GM12873 (cell line): ENCODE data around the gene PTPRE.

Experiments
- CTCF ChIP-seq: IDR thresholded peaks from 2 replicates; pipeline ENCODE4 v1.5.1; 2012; ENCODE audit warnings: low read depth, mild to moderate bottlenecking, moderate library complexity, low read length, control low read depth; ENCODE audit not compliant: insufficient read depth; ENCODE audit errors: missing control alignments

Gene PTPRE

GRCh38 chr10:128028508-128029289 is 121.8 kb downstream of the PTPRE start:
- no peak for TF ChIP-seq CTCF

- no peak for TF ChIP-seq CTCF
Observed at GRCh38 chr10:128029290-128029651, 122.4 kb downstream of the PTPRE start.

GRCh38 chr10:128029731-128030369 is 122.9 kb downstream of the PTPRE start:
- TF ChIP-seq CTCF, result no peak

GRCh38 chr10:128030498-128031072 is 123.7 kb downstream of the PTPRE start:
- no peak for TF ChIP-seq CTCF

DNA sequence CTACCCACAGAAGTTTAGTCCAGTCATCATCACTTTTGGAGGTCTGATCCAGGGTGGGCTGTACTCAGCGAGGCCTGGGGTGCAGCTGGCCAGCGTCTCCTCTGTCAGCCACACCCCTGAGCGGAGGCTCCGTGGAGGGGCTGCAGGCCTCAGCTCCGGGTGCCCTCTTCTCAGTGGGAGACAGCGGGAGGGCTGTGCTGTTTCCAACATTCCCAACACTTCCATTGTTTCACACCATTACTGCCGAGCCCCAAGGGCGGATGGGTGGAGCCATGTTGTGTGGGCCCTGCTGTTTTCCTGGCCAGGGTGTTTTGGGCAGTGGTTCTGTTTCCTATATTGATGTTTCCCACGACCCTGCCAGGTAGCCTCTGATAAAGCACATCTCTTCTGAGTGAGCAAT is 124.3 kb downstream of the PTPRE start:
- no peak for TF ChIP-seq CTCF

DNA sequence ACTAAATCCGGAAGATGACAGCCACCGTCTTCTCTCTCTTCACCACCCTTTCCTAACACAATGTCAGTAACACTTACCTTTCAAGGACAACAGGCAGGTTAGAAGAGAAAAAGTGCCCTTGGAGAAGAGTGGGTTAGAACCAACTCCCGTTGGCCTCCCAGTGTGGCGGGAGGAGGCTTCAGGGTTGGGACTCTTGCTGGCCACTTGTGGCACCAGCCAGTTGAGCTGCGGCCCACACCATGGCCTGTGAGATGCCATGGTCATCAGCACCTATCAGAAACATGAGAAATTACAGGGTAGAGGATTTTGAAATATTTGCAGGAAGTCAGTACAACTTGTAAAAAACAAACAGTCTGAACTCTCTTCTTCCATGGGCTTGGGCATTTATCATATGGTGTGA is 125.6 kb downstream of the PTPRE start:
- TF ChIP-seq CTCF, result no peak

- peak; percentile 92 for TF ChIP-seq CTCF
Observed at GRCh38 chr10:128035557-128035973, 128.7 kb downstream of the PTPRE start.
